ENCODE results near the gene RNF220.

Gene RNF220

GRCh38 chr1:44531785-44532566 is 126.9 kb downstream of the RNF220 start:
- no peak for TF ChIP-seq JUND (IDR thresholded peaks at IDR 0.05; ENCODE audit: low read depth)
- no peak for DNase-seq (ENCODE audit: low read depth in 1 of 2, low spot score in 1 of 2)
- in situ Hi-C loops (cut with HindIII; ENCODE audit: low pct_unique_long_range_greater_than_20kb, low sequenced_read_pairs), result no loop called here

DNA sequence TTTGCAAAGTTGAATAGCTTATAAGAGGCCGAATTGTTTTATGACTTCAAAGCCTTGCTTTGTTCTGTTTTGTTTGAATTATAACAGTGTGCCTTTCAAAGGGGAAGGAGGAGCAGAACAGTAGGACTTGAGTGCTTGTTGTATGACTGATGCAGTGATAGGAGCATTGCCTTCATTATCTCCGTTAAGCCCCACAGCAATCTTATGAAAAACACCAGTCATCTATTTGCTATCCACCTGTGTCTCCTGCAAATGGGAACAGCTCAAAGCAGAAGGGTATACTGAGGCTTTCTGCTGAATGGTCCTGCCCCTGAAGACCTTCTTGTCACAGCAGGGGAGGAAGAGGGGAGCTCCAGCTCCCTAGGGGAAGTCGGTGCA is 127.5 kb downstream of the RNF220 start:
- in situ Hi-C loops (cut with HindIII; ENCODE audit: low pct_unique_long_range_greater_than_20kb, low sequenced_read_pairs), result no loop called here
- DNase-seq (ENCODE audit: low read depth in 1 of 2, low spot score in 1 of 2), result no peak
- TF ChIP-seq JUND (IDR thresholded peaks at IDR 0.05; ENCODE audit: low read depth), result no peak

DNA sequence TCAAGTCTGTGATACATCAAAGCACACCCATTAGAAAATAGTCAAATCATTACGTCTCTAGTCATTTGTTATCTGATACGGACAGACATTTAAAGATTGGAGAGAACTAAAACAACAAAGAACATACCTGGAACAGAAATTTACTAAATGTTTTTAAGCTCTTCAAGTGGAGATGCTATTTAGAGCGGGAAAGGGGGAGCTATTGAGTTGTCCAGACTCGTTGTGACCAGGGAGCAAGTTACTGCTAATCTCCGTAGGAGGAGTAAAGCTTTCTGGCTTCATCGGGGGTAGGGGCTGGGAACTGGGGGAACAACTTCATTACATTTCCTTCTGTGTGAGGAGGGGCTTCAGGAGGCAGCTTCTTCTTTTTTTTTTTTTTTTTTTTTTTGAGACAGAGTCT is 129.7 kb downstream of the RNF220 start:
- no peak for DNase-seq (ENCODE audit: low read depth in 1 of 2, low spot score in 1 of 2)
- in situ Hi-C loops (cut with HindIII; ENCODE audit: low pct_unique_long_range_greater_than_20kb, low sequenced_read_pairs), result no loop called here
- no peak for TF ChIP-seq JUND (IDR thresholded peaks at IDR 0.05; ENCODE audit: low read depth)

GRCh38 chr1:44536357-44537209 is 131.5 kb downstream of the RNF220 start:
- no peak for TF ChIP-seq JUND (IDR thresholded peaks at IDR 0.05; ENCODE audit: low read depth)
- no peak for DNase-seq (ENCODE audit: low read depth in 1 of 2, low spot score in 1 of 2)
- in situ Hi-C loops (cut with HindIII; ENCODE audit: low pct_unique_long_range_greater_than_20kb, low sequenced_read_pairs), result no loop called here

GRCh38 chr1:44537538-44537937 is 132.5 kb downstream of the RNF220 start:
- no peak for TF ChIP-seq JUND (IDR thresholded peaks at IDR 0.05; ENCODE audit: low read depth)
- DNase-seq (ENCODE audit: low read depth in 1 of 2, low spot score in 1 of 2), result no peak
- in situ Hi-C loops (cut with HindIII; ENCODE audit: low pct_unique_long_range_greater_than_20kb, low sequenced_read_pairs), result no loop called here

- no peak for TF ChIP-seq JUND (IDR thresholded peaks at IDR 0.05; ENCODE audit: low read depth)
- in situ Hi-C loops (cut with HindIII; ENCODE audit: low pct_unique_long_range_greater_than_20kb, low sequenced_read_pairs), result no loop called here
- no peak for DNase-seq (ENCODE audit: low read depth in 1 of 2, low spot score in 1 of 2)
Measured at GRCh38 chr1:44537956-44538355, 132.9 kb downstream of the RNF220 start.

DNA sequence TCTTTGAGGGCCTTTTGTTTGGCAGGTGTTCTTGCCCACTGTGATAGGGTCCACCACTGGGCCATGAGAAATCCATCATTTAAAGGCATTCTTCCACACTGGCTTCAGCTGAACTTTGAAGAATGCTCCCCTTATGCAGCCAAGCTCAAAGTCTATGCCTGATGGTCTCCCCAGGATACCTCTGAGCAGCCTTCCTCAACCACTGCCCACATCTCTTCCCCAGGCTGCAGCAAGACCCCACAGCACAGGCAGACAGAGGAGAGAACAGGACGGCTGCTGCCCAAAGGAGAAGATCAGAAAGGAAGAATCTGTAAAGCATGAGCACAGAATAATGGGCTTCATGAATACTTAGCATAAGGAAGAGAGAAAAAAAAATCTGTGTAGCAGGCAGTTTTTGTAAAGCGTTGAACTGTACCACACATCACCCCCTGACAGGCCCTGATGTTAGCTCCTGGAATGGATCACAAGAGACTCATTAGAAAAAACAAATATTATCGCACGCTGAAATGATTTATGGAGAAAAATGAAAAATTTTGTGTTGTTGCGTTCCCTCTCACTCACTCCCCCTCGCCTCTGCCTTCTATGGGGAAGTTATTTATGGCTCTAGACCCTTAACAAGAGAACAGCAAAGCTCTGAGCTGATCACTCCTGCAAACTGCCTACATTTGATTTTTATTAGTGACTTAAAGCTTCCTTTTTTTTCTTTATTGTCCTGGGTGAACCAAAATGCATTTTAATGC is 135.1 kb downstream of the RNF220 start:
- in situ Hi-C loops (cut with HindIII; ENCODE audit: low pct_unique_long_range_greater_than_20kb, low sequenced_read_pairs), result no loop called here

GRCh38 chr1:44542420-44543063 is 137.5 kb downstream of the RNF220 start:
- no peak for TF ChIP-seq JUND (IDR thresholded peaks at IDR 0.05; ENCODE audit: low read depth)
- in situ Hi-C loops (cut with HindIII; ENCODE audit: low pct_unique_long_range_greater_than_20kb, low sequenced_read_pairs), result no loop called here
- no peak for DNase-seq (ENCODE audit: low read depth in 1 of 2, low spot score in 1 of 2)

More for the DNA sequence above, 135.1 kb downstream of the RNF220 start:
- no peak for TF ChIP-seq JUND (IDR thresholded peaks at IDR 0.05; ENCODE audit: low read depth)
- DNase-seq (ENCODE audit: low read depth in 1 of 2, low spot score in 1 of 2), result no peak

GRCh38 chr1:44543064-44543744 is 138.1 kb downstream of the RNF220 start:
- DNase-seq (ENCODE audit: low read depth in 1 of 2, low spot score in 1 of 2), result no peak
- in situ Hi-C loops (cut with HindIII; ENCODE audit: low pct_unique_long_range_greater_than_20kb, low sequenced_read_pairs), result no loop called here
- no peak for TF ChIP-seq JUND (IDR thresholded peaks at IDR 0.05; ENCODE audit: low read depth)

DNA sequence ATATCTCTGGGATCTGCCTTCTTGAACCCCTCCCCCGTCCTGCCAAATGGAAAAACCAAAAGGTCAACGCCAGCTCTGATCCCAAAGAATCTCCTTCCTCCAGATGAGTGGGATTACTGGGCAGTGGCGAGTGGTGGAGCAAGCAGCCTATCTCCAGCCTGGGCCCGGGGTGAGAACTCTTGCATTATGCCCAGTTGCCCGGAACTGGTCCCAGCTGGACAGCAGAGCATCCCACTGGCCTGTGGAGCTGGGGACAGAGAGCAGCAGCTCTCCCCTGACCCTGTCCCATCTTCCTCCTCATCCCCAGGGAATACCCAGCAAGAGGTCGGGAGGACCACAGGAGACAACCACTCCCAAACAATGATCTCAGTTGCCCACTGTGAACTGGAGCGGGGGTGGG is 138.7 kb downstream of the RNF220 start:
- in situ Hi-C loops (cut with HindIII; ENCODE audit: low pct_unique_long_range_greater_than_20kb, low sequenced_read_pairs), result no loop called here
- no peak for TF ChIP-seq JUND (IDR thresholded peaks at IDR 0.05; ENCODE audit: low read depth)
- DNase-seq (ENCODE audit: low read depth in 1 of 2, low spot score in 1 of 2), result no peak

DNA sequence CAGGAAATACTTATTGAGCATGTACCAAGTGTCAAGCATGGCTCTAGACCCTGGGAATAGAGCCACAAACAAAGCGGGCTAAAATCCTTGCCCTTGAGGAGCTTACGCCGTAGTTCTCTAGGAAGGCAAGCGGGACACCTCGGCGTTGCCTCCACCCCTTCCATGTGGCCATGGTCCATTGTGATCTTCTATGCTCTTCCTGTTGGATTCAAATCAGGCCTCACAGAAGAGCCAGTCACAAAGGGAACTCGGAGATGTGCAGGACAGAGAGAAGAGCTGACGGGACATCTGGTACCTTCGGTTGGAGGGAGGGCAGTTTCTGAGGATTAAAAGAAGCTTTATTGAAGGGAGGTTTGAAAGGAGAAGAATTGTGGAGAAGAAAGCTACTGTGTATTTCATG is 139.9 kb downstream of the RNF220 start:
- in situ Hi-C loops (cut with HindIII; ENCODE audit: low pct_unique_long_range_greater_than_20kb, low sequenced_read_pairs), result no loop called here
- DNase-seq (ENCODE audit: low read depth in 1 of 2, low spot score in 1 of 2), result no peak
- TF ChIP-seq JUND (IDR thresholded peaks at IDR 0.05; ENCODE audit: low read depth), result no peak

DNA sequence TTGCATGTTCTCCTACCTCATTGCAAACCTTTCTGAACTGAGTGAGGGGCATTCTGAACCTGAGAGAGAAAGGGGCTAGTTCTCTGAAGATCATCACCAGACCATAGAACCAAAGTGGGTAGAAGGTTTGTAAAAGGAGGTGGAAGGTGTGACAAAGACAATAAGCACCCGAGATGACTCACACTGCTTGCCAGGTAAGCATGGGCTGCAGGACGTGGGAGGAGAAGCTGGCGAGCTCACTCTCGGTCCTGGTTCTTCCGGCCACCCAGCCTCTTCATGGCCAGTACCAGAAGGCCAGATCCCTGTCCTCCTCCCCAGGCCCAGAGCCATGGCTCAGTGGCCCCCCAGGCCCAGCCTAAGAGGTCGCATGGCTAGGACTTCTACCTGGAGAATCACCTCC is 140.9 kb downstream of the RNF220 start:
- no peak for DNase-seq (ENCODE audit: low read depth in 1 of 2, low spot score in 1 of 2)
- no peak for TF ChIP-seq JUND (IDR thresholded peaks at IDR 0.05; ENCODE audit: low read depth)
- in situ Hi-C loops (cut with HindIII; ENCODE audit: low pct_unique_long_range_greater_than_20kb, low sequenced_read_pairs), result no loop called here

All from T47D (cell line).